MM.1S (cell line): ENCODE data around the gene CDH12.

ENCODE experiments used
- CTCF ChIP-seq: fragments of 300-600 bp; sonication (generic); IDR thresholded peaks from 2 replicates; pipeline ENCODE4 v1.5.1; 2016; ENCODE audit warnings: antibody characterized with exemption, low read length, mixed read lengths
- EZH2 ChIP-seq: fragments of 300-600 bp; sonication (generic); optimal IDR thresholded peaks from 2 replicates; pipeline ENCODE3; 2017; ENCODE audit warnings: low read depth, mild to moderate bottlenecking, antibody characterized with exemption, low read length, mixed read lengths
- EZH2phosphoT487 ChIP-seq: fragments of 300-600 bp; sonication (generic); IDR thresholded peaks from 2 replicates; pipeline ENCODE4 v1.6.1; 2018; ENCODE audit warnings: antibody characterized with exemption, low read length

- no peak for TF ChIP-seq CTCF
- no peak for TF ChIP-seq EZH2
- no peak for TF ChIP-seq EZH2phosphoT487
These were observed 190.8 kb downstream of the CDH12 start for GRCh38 chr5:22662391-22662790.
